GM21717 (cell line): ENCODE data around the gene TREM1.
"Not testable (repeated sequence)": the region's sequence is repeated elsewhere in the genome, so short reads cannot be mapped to it uniquely, and the experiment has no call there.

ENCODE experiments used
- ATAC-seq: cut with Tn5 transposase; IDR thresholded peaks from one replicate; pipeline ENCODE4 v1.9.1; 2021; ENCODE audit warnings: mild to moderate bottlenecking, moderate library complexity; ENCODE audit not compliant: unreplicated experiment

Gene TREM1

DNA sequence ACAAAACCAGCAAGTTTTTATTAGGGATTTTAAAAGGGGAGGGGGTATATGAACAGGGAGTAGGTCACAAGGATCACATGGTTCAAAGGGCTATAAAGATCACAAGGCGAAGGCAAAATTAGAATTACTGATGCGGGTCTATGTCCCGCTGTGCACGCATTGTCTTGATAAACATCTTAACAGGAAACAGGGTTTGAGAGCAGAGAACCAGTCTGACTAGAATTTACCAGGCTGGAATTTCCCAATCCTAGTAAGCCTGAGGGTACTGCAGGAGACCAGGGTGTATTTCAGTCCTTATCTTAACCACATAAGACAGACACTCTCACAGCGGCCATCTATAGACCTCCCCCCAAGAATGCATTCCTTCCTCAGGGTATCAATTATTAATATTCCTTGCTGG lies 10.8 kb upstream of the TREM1 start:
- not testable (repeated sequence) for ATAC-seq

- no peak for ATAC-seq
Observed at GRCh38 chr6:41294214-41294872, 7.9 kb upstream of the TREM1 start.

DNA sequence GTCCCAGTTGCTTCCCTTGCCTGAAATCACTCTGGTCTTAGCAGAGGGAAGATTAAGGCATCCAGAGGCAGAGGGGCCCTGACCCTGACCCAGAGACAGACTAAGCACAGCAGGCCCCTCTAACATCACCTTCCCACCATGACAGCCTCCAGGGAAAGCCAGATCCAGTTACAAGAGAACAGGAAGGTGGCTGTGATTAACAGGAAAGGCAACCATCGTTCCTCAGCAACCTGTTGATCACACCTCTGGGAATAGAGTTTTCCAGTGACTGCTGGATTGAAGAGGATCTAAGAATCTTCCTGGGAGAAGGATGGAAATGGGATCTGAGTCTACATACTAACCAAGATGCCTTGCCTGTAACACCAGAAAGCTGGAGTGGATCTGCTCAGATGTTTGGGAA lies 5.2 kb upstream of the TREM1 start:
- ATAC-seq, result no peak

- no peak for ATAC-seq
Observed at GRCh38 chr6:41289815-41290214, 3.3 kb upstream of the TREM1 start.

DNA sequence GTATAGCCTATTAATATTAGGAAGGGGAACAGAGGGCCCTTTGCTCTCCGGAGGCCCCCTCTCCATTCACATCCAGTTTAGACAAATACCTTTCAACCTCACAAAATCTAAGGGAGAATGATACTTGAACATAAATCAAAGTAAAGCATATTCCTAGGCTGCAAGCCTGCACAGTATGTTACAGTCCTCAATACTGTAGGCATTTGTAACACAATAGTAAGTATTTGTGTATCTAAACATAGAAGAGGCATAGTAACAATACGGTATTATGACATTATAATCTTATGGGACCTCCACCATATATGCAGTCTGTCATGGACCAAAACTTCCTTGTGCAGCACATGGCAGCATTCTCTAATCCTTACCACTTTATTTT lies 2.3 kb upstream of the TREM1 start:
- no peak for ATAC-seq

DNA sequence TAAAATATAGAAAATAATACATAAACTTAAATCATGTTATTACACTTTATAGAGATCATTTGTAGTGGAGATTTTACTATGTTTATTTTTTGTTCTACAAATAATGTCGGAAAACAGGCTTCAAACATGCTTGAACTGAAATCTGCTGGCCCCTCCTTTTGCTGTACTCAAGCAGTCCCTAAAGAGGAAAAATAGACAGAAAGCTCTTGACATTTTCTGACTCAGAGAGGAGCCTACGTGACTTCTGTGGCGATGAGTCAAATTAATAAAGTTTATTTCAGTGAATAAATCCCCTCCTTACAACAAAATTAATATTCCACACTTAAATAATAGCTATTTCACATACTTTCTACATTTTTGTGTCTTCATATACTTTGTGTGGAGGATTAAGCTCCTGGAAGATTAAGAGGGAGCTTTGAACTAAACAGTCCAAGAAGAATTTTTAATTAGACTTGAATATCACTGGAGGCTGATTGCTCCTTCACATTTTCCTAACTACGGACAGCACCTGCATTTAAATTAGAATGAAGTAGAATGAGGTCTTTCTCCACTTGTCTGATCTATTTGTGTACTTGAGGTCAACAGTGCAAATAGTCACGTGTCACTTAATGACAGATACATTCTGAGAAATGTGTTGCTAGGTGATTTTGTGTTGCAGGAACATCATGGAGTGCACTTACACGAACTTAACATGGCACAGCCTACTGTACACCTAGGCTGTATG lies 1.7 kb upstream of the TREM1 start:
- ATAC-seq, result no peak

DNA sequence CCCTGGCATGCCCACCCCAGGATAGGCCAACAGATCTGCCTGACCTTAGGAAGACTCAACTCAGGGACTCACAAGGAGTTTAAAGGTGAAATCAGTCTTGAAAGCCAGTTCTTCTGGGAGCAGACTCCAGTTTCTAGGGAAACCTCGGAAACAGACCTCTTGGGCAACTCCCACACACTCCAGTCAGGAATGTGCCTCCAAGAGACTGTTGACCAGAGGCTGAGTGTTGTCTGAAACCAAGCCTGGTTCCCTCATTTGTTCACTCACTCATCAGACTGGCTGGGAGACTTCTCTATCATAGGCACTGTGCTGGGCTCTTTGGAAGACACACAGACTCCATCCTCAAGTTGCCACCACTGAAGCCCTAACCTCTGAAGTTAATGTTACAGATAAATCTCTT lies 1.8 kb downstream of the TREM1 start:
- ATAC-seq, result no peak

DNA sequence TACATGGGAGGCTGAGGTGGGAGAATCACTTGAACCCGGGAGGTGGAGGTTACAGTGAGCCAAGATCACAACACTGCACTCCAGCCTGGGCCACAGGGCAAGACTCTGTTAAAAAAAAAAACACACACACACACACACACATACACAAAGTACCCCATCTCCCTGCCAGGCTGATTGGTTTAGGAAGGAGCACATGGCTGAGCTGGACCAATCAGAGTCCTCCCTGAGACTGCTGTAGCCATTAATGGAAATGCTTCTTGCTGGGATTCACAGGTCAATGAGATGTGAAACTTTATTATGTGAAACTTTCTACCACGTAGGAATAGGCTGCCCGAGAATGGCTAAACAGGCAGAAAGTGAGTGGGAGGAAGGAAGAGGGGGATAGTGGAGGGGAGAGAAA lies 2.9 kb downstream of the TREM1 start:
- ATAC-seq, result no peak

GRCh38 chr6:41280381-41281057 lies 6.0 kb downstream of the TREM1 start:
- no peak for ATAC-seq

- no peak for ATAC-seq
Observed at GRCh38 chr6:41278699-41279405, 7.6 kb downstream of the TREM1 start.

DNA sequence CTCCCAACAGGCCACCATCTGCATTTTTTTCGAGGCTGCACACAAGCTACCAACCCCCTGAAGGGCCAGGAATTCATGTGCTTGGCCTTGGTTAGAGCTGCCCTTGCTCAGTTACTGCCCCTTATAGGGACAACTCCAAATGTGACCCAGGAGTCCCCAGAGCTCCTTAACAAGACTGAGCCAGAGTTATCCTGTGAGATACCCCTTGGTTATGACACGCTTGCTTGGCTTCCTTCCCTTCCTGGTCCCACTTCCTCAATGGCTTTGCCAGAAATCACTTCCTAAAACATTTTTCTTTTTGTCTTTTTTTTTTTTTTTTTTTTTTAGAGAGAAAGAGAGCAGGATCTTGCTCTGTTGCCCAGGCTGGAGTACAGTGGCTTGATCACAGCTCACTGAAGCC lies 8.9 kb downstream of the TREM1 start:
- no peak for ATAC-seq

DNA sequence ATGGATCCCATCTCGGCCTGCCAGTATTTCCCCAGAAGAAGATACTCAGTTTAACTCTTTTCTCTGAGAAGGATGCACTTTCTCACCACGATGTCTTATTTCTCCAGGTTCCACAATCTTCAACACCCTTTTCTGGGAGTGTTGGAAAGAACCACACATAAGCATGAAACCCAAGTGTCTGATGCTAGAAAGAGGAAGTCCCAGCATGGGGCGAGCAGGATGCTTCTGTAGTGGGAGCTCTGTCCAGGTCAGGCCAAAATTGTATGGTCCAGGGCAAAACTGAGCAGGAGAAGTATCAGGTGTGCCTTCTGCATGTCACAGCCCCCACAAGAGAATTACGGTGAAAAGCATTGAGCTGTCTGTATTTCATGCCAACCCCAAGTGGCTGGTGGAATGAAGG lies 11.0 kb downstream of the TREM1 start:
- no peak for ATAC-seq

DNA sequence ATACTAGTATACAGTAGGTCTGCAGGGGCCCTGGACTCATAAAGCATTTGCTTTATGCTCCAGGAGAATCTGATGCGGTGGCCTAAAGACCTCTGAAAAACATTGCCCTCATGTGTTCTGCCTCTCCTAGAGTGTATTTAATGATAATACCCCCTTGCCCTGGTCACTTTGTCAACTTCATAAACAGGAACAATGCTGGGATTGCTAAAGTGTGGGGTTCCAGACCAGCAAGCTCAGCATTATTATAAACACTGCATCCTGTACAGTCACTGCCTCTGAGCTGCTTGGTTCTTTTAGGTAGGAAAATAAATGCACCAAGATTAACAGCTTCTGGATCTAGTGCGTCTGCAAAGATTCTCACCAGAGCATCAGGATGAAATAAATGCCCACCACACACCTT lies 12.2 kb downstream of the TREM1 start:
- no peak for ATAC-seq

DNA sequence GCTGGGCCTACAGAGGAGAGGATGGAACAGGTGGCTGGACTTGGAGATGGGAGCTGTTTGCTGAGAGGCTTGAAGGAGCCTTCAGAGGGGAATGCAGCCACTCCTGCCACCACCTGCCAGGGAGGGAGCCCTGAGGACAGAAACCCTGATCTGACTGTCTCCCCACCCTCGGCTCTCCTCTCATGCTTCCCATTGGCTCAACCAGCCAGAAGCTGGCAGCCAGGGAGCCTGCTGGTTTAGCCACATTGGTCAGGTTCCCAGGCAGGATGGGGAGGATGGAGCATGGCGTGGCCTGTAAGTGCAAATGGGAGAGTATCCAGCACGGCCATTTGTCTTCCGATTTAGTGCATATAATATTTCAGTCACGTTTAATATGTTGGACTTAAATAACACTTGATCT lies 12.8 kb downstream of the TREM1 start:
- no peak for ATAC-seq

DNA sequence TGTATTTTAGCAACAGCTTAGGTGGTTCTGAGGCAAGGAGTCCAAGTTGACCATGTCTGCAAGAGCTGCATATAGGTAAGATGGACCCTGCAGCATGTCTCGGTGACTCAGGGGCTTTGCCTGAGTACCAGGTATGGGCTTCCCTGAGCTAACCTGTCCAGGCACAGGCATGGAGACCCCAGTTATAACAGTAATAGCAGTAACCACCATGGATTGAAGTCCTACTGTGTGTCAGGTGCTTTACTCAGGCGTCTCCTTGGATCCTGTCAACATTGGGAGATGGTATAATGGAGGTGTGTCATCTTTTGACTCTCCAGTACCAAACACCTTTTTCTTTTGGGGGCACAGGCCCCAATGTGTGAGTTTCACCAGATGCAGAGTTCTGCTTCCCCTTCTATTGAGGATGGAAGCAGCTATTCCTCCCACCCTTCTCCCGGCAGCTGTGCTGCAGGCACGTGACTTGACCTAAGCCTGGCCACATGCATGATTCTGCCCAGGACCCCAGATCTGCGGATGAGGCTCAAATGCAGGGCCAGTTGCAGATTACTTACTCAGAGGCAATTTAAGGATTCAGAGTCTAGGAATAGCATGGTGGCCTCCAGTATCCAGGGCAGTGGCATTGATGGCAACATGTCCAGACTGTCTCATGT lies 13.8 kb downstream of the TREM1 start:
- no peak for ATAC-seq

DNA sequence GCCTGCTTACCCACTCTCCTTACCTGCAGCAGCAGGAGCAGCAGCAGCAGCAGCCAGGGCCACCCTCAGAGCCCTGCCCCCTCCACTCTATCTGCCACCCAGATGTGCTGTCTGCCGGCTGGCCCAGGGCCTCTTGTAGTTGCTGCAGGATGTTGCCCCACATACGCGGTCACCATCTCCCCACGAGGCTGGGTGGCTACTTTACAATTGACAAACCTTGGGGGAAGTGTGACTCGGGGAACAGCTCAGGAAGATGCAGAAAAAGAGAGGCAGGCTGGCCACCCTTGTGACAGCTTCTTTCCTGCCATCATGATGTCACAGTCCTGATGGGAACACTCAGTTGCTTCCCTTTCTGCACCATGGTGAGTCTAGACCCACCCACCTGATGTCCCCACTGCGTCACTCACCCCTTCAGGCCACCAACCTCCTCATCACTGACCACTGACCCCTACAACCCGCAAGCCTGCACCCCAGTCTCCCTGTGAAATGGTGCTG lies 14.5 kb downstream of the TREM1 start:
- ATAC-seq, result no peak

- no peak for ATAC-seq
Observed at GRCh38 chr6:41269716-41270115, 16.8 kb downstream of the TREM1 start.

- no peak for ATAC-seq
Observed at GRCh38 chr6:41269166-41269565, 17.3 kb downstream of the TREM1 start.

DNA sequence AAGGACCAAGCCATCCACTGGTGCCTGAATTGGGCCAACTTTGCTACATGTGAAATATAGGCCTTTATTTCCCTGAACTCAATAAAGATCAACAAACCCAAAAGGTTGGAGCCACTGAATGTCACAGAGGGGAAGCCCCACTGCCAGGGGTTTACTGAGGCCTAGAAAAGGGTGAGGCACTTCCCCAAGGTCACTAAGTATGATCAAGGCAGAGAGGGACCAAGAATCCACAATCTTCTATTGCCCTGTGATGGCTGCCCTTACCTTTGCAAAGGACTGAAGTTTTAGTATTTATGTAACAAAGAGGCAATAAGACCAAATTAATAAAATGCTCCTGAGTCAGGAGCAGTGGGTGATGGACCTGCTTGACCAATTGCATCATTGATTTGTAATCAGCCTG lies 18.0 kb downstream of the TREM1 start:
- ATAC-seq, result no peak

DNA sequence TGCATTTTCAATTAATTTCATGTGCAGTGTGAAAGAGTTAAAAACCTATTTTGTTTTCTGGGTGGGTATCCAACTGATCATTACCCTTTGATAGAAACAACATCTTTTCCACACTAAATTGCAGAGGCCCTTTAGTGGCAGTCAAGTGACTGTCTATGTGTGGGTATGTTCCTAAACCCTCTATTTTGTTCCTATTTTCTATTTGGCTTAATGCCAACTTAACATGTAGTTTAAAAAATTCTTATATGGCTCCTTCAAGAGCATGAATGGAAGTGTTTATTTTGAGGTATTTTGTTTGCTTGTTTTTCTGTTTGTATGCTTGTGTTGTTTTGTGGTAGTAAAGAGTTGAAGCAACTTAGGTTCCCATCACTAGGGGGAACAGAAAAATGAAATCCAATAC lies 19.9 kb downstream of the TREM1 start:
- ATAC-seq, result no peak

- no peak for ATAC-seq
Observed at GRCh38 chr6:41263267-41263666, 23.2 kb downstream of the TREM1 start.
